BE2C (cell line): ENCODE data around the gene RBM20.

Experiments
- DNase-seq: peaks from one replicate; pipeline ENCODE4 v3.0.0-alpha.2; 2020
- H3K27me3 ChIP-seq: fragments of 250-450 bp; sonication (Bioruptor Pico); 2 replicates; pipeline ENCODE4 v1.5.1; 2020; ENCODE audit warnings: mild to moderate bottlenecking
- H3K36me3 ChIP-seq: fragments of 250-450 bp; sonication (Bioruptor Pico); 2 replicates; pipeline ENCODE4 v1.5.1; 2020; ENCODE audit warnings: mild to moderate bottlenecking
- H3K4me1 ChIP-seq: fragments of 250-450 bp; sonication (Bioruptor Pico); 2 replicates; pipeline ENCODE4 v1.5.1; 2020
- H3K4me3 ChIP-seq: 2 replicates; pipeline ENCODE4 v1.5.1; 2011; ENCODE audit warnings: low read depth, low read length
- H3K9me3 ChIP-seq: fragments of 250-450 bp; sonication (Bioruptor Pico); 2 replicates; pipeline ENCODE4 v1.5.1; 2020
- CTCF ChIP-seq: IDR thresholded peaks from 2 replicates; pipeline ENCODE4 v1.5.1; 2012; ENCODE audit warnings: mild to moderate bottlenecking, low read depth, low read length

Gene RBM20

GRCh38 chr10:110709444-110709828 is 65.3 kb downstream of the RBM20 start:
- Histone ChIP-seq H3K36me3 (no peaks in the 10 kb centered on the region; the same call in 1 of the 2 replicates), H3K9me3 (no peaks in the 10 kb centered on the region), H3K4me3 (no peak overlapping the region), H3K27me3 (no peaks in the 10 kb centered on the region), H3K4me1 (no peaks in the 10 kb centered on the region)
- no peak for DNase-seq
- no peak for TF ChIP-seq CTCF

GRCh38 chr10:110709964-110710587 is 65.9 kb downstream of the RBM20 start:
- no peaks in the 10 kb centered on the region for H3K36me3 ChIP-seq
- H3K9me3 ChIP-seq: no peaks in the 10 kb centered on the region
- TF ChIP-seq CTCF: no peak
- H3K27me3 ChIP-seq: no peaks in the 10 kb centered on the region
- no peak for DNase-seq
- no peaks in the 10 kb centered on the region for H3K4me1 ChIP-seq
- H3K4me3 ChIP-seq: no peak overlapping the region

GRCh38 chr10:110710621-110711020 is 66.5 kb downstream of the RBM20 start:
- no peak for DNase-seq
- Histone ChIP-seq H3K9me3 (no peaks in the 10 kb centered on the region), H3K27me3 (no peaks in the 10 kb centered on the region), H3K4me1 (peaks cover 4% of the 10 kb centered on the region), H3K4me3 (no peak overlapping the region), H3K36me3 (no peaks in the 10 kb centered on the region)
- TF ChIP-seq CTCF: no peak

GRCh38 chr10:110711382-110711781 is 67.2 kb downstream of the RBM20 start:
- Histone ChIP-seq H3K9me3 (no peaks in the 10 kb centered on the region), H3K4me3 (no peak overlapping the region), H3K27me3 (no peaks in the 10 kb centered on the region), H3K4me1 (peaks cover 9% of the 10 kb centered on the region), H3K36me3 (no peaks in the 10 kb centered on the region)
- DNase-seq: no peak
- TF ChIP-seq CTCF: no peak

- Histone ChIP-seq H3K9me3 (no peaks in the 10 kb centered on the region), H3K4me1 (peaks cover 24% of the 10 kb centered on the region), H3K4me3 (no peak overlapping the region), H3K27me3 (no peaks in the 10 kb centered on the region), H3K36me3 (no peaks in the 10 kb centered on the region)
- DNase-seq: no peak
- TF ChIP-seq CTCF: no peak
Measured at GRCh38 chr10:110714356-110714755, 70.2 kb downstream of the RBM20 start.

- DNase-seq: peak; percentile 83
- no peak for TF ChIP-seq CTCF
- Histone ChIP-seq H3K4me1 (peaks cover 24% of the 10 kb centered on the region), H3K4me3 (peak overlapping the region; percentile 23; the same call in 1 of the 2 replicates), H3K9me3 (no peaks in the 10 kb centered on the region), H3K27me3 (no peaks in the 10 kb centered on the region), H3K36me3 (no peaks in the 10 kb centered on the region)
Measured at GRCh38 chr10:110717781-110718589, 73.8 kb downstream of the RBM20 start.
